Fibroblast of lung (primary cell): Measurements from ENCODE around the gene DUS2. TPM values are rescaled to one million over a fixed set of nuclear protein-coding genes. Genes with fewer than 3 reads are reported as not detected.
A peak's percentile ranks its signal among the peaks of the same experiment; 100 is the strongest.

Source experiments
- DNase-seq, 2 donors: peaks; one replicate each; pipeline versions ENCODE4 v3.0.0 to v3.0.0-alpha.2; 2010; ENCODE audit warnings: low read depth in 2 of 2
- H2AFZ ChIP-seq: 2 replicates; pipeline ENCODE4 v1.5.1; 2012; ENCODE audit warnings: low read length, control low read depth, inconsistent platforms
- H3K27ac ChIP-seq: 2 replicates; pipeline ENCODE4 v1.5.1; 2011; ENCODE audit warnings: low read length, control low read depth; ENCODE audit not compliant: insufficient read depth
- H3K27me3 ChIP-seq: 2 replicates; pipeline ENCODE4 v1.5.1; 2011; ENCODE audit warnings: mild to moderate bottlenecking, low read length; ENCODE audit not compliant: control insufficient read depth, insufficient read depth
- H3K36me3 ChIP-seq: 2 replicates; pipeline ENCODE4 v1.5.1; 2011; ENCODE audit warnings: low read length; ENCODE audit not compliant: control insufficient read depth, insufficient read depth
- H3K4me1 ChIP-seq: 2 replicates; pipeline ENCODE4 v1.5.1; 2011; ENCODE audit warnings: low read length; ENCODE audit not compliant: control insufficient read depth, insufficient read depth; ENCODE audit errors: extremely low read depth
- H3K4me2 ChIP-seq: 2 replicates; pipeline ENCODE4 v1.5.1; 2011; ENCODE audit warnings: low read length, control low read depth; ENCODE audit not compliant: insufficient read depth; ENCODE audit errors: extremely low read depth
- H3K4me3 ChIP-seq, 4 experiments: fragments of 200-600 bp in 1 of 4; sonication (generic) in 1 of 4; replicated peaks in 1 of 4; 2 replicates each; pipeline ENCODE4 v1.5.1; 2011 to 2016; ENCODE audit warnings: low read length in 4 of 4, low read depth in 3 of 4, mild to moderate bottlenecking in 3 of 4, control low read depth in 2 of 4, inconsistent platforms in 1 of 4, mixed read lengths in 1 of 4; ENCODE audit not compliant: insufficient read depth in 1 of 4; ENCODE audit errors: control extremely low read depth in 1 of 4
- H3K79me2 ChIP-seq: 2 replicates; pipeline ENCODE4 v1.5.1; 2012; ENCODE audit warnings: mild to moderate bottlenecking, low read length, inconsistent platforms; ENCODE audit not compliant: control insufficient read depth, insufficient read depth
- H3K9ac ChIP-seq: 2 replicates; pipeline ENCODE4 v1.5.1; 2011; ENCODE audit warnings: mild to moderate bottlenecking, low read length, control low read depth; ENCODE audit not compliant: insufficient read depth
- H3K9me3 ChIP-seq: 2 replicates; pipeline ENCODE4 v1.5.1; 2012; ENCODE audit warnings: low read depth, low read length; ENCODE audit not compliant: control insufficient read depth, insufficient read depth
- H4K20me1 ChIP-seq: 2 replicates; pipeline ENCODE4 v1.5.1; 2011; ENCODE audit warnings: low read length; ENCODE audit not compliant: control insufficient read depth, insufficient read depth; ENCODE audit errors: extremely low read depth
- CTCF ChIP-seq, 2 donors: IDR thresholded peaks in 1 of 2; conservative IDR thresholded peaks in 1 of 2; 1 replicate in 1 of 2; 2 replicates in 1 of 2; pipeline ENCODE4 v1.5.1; 2011 to 2012; ENCODE audit warnings: low read length in 2 of 2, control low read depth in 1 of 2, inconsistent platforms in 1 of 2, low read depth in 1 of 2, mild to moderate bottlenecking in 1 of 2
- EZH2 ChIP-seq: IDR thresholded peaks from 2 replicates; pipeline ENCODE4 v1.5.1; 2012; ENCODE audit warnings: low read length, control low read depth, mild to moderate bottlenecking; ENCODE audit errors: missing control alignments
- polyA plus RNA-seq, 2 donors: library from polyadenylated mRNA; depleted of rRNA in 1 of 2; stranded (reverse) in 1 of 2; unstranded in 1 of 2; fragments of >200 nt; gene quantifications; 2 replicates each; pipeline ENCODE4 v1.2.1, GENCODE V29; 2011 to 2012; ENCODE audit warnings: missing spikeins in 1 of 2
- total RNA-seq: library from RNA; depleted of rRNA; stranded (reverse); fragments of >200 nt; gene quantifications from 2 replicates; pipeline ENCODE4 v1.2.1, GENCODE V29; 2014

Gene DUS2
- total and polyA plus RNA-seq, 2 donors (not counting 1 experiment from before 2014, with no cell fraction given), result 10.2 to 16.8 TPM

- no peak overlapping the region for H3K9ac ChIP-seq
- no peak overlapping the region for H3K4me2 ChIP-seq
- TF ChIP-seq EZH2 (no peak), CTCF (conservative IDR thresholded peaks at IDR 0.05 in 1 of 2, IDR thresholded peaks at IDR 0.05 in 1 of 2; ENCODE audit: low read depth in 1 of 2, low read length in 2 of 2) (no peak)
- H3K36me3 ChIP-seq, result peaks cover 5% of the 10 kb centered on the region
- H2AFZ ChIP-seq, result no peak overlapping the region
- H3K27me3 ChIP-seq, result no peaks in the 10 kb centered on the region
- no peak overlapping the region for H3K4me3 ChIP-seq
- H3K4me1 ChIP-seq, result peaks cover 13% of the 10 kb centered on the region
- no peaks in the 10 kb centered on the region for H3K9me3 ChIP-seq
- no peak overlapping the region for H3K27ac ChIP-seq
- no peaks in the 10 kb centered on the region for H4K20me1 ChIP-seq
- H3K79me2 ChIP-seq, result no peaks in the 10 kb centered on the region
- DNase-seq, result no peak
Observed at GRCh38 chr16:68062910-68063393, 39.9 kb downstream of the DUS2 start.

GRCh38 chr16:68064791-68065365 lies 41.8 kb downstream of the DUS2 start:
- DNase-seq, result peak; percentile 71 to 91
- H3K9me3 ChIP-seq, result no peaks in the 10 kb centered on the region
- no peaks in the 10 kb centered on the region for H3K79me2 ChIP-seq
- no peaks in the 10 kb centered on the region for H4K20me1 ChIP-seq
- H3K27ac ChIP-seq, result peak overlapping the region; percentile 4
- peak; percentile 78 to 89 for TF ChIP-seq CTCF (conservative IDR thresholded peaks at IDR 0.05 in 1 of 2, IDR thresholded peaks at IDR 0.05 in 1 of 2; ENCODE audit: low read depth in 1 of 2, low read length in 2 of 2)
- no peak for TF ChIP-seq EZH2
- H3K36me3 ChIP-seq, result peaks cover 5% of the 10 kb centered on the region
- no peak overlapping the region for H2AFZ ChIP-seq
- no peak overlapping the region for H3K9ac ChIP-seq
- H3K4me2 ChIP-seq, result no peak overlapping the region
- H3K4me3 ChIP-seq, result no peak overlapping the region
- peaks cover 13% of the 10 kb centered on the region for H3K4me1 ChIP-seq
- H3K27me3 ChIP-seq, result no peaks in the 10 kb centered on the region

GRCh38 chr16:68065716-68066305 lies 42.7 kb downstream of the DUS2 start:
- H3K9me3 ChIP-seq, result no peaks in the 10 kb centered on the region
- TF ChIP-seq EZH2, result no peak
- no peak for TF ChIP-seq CTCF (conservative IDR thresholded peaks at IDR 0.05 in 1 of 2, IDR thresholded peaks at IDR 0.05 in 1 of 2; ENCODE audit: low read depth in 1 of 2, low read length in 2 of 2)
- peaks cover 13% of the 10 kb centered on the region for H3K4me1 ChIP-seq
- H3K4me2 ChIP-seq, result no peak overlapping the region
- no peak overlapping the region for H3K4me3 ChIP-seq
- DNase-seq, result peak; percentile 39 to 86
- no peak overlapping the region for H3K9ac ChIP-seq
- H3K36me3 ChIP-seq, result peaks cover 5% of the 10 kb centered on the region
- no peaks in the 10 kb centered on the region for H4K20me1 ChIP-seq
- H3K27ac ChIP-seq, result peak overlapping the region; percentile 25
- no peaks in the 10 kb centered on the region for H3K79me2 ChIP-seq
- no peak overlapping the region for H2AFZ ChIP-seq
- no peaks in the 10 kb centered on the region for H3K27me3 ChIP-seq
